Transverse colon (tissue), 4 donors: ENCODE measurements around the gene ITGB6. TPM values are rescaled to one million over a fixed set of nuclear protein-coding genes. Genes with fewer than 3 reads are reported as not detected.
A peak's percentile ranks its signal among the peaks of the same experiment; 100 is the strongest.

Source experiments
- DNase-seq: peaks from one replicate; pipeline ENCODE4 v3.0.0-alpha.2; 2019
- H3K27ac ChIP-seq, 4 donors: fragments of 200-600 bp; sonication (generic); 2 replicates each; pipeline ENCODE4 v1.5.1; 2016 to 2018; ENCODE audit warnings: inconsistent platforms in 4 of 4
- H3K27me3 ChIP-seq: fragments of 200-600 bp; sonication (generic); 2 replicates; pipeline ENCODE4 v1.5.1; 2017; ENCODE audit warnings: inconsistent platforms
- H3K36me3 ChIP-seq, 4 donors: fragments of 200-600 bp; sonication (generic); 2 replicates each; pipeline ENCODE4 v1.5.1; 2017 to 2019; ENCODE audit warnings: inconsistent platforms in 4 of 4
- H3K4me1 ChIP-seq, 4 donors: fragments of 200-600 bp; sonication (generic); 2 replicates each; pipeline ENCODE4 v1.5.1; 2017 to 2020; ENCODE audit warnings: inconsistent platforms in 4 of 4
- H3K4me3 ChIP-seq, 4 donors: fragments of 200-600 bp; sonication (generic); 1 replicate in 1 of 4; 2 replicates in 3 of 4; pipeline versions ENCODE4 v1.5.1 to v1.6.1; 2017 to 2019; ENCODE audit warnings: inconsistent platforms in 4 of 4
- H3K9me3 ChIP-seq, 2 donors: fragments of 200-600 bp; sonication (generic); 2 replicates each; pipeline ENCODE4 v1.5.1; 2017 to 2019; ENCODE audit warnings: inconsistent platforms in 2 of 2
- CTCF ChIP-seq, 5 experiments: fragments of 200-600 bp in 3 of 5; fragments of 450-650 bp in 2 of 5; sonication (generic) in 3 of 5; IDR thresholded peaks; 1 replicate in 2 of 5; 2 replicates in 3 of 5; pipeline ENCODE4 v1.5.1; 2016 to 2017; ENCODE audit warnings: antibody characterized with exemption in 5 of 5, inconsistent platforms in 3 of 5, mild to moderate bottlenecking in 2 of 5, moderate library complexity in 1 of 5
- EP300 ChIP-seq: sonication (generic); formaldehyde crosslinking; IDR thresholded peaks from one replicate; pipeline ENCODE4 v1.6.1; 2017; ENCODE audit warnings: antibody characterized with exemption, low read depth
- POLR2A ChIP-seq: fragments of 450-650 bp; IDR thresholded peaks from one replicate; pipeline ENCODE4 v1.6.1; 2016; ENCODE audit warnings: antibody characterized with exemption, mild to moderate bottlenecking, moderate library complexity
- POLR2AphosphoS5 ChIP-seq, 3 donors: sonication (generic); formaldehyde crosslinking; IDR thresholded peaks; one replicate each; pipeline ENCODE4 v1.6.1; 2016; ENCODE audit warnings: antibody characterized with exemption in 3 of 3
- WGBS, 2 donors: methylation state at CpG; one replicate each; pipeline ENCODE4 v1.1.5; 2018; ENCODE audit warnings: low coverage in 1 of 2; 5-methylcytosine and 5-hydroxymethylcytosine counted together
- in situ Hi-C, 4 donors: fragments of 200-750 bp; cut with MboI; loops; one replicate each; pipeline versions ENCODE4 v1.15.0 to v1.15.1; 2017; ENCODE audit warnings: low sequenced_read_pairs in 3 of 4, low pct_ligation_motif_present in 1 of 4, low pct_unique_long_range_greater_than_20kb in 1 of 4
- intact Hi-C: fragments of 100-400 bp; cut with DNase I; formaldehyde crosslinking; loops from one replicate; pipeline ENCODE4 v1.15.1; 2023; ENCODE audit warnings: low total_unique reads
- total RNA-seq, 4 donors: library from RNA; depleted of rRNA; stranded (reverse); fragments of >200 nt; gene quantifications; one replicate each; pipeline ENCODE4 v1.1.0, GENCODE V29; 2016

The ITGB6 gene
- total RNA-seq, 4 donors from 2014 or later: 7.6 to 28.8 (median 20.2) TPM

GRCh38 chr2:160242893-160243564 lies 43.0 kb upstream of the ITGB6 start:
- H3K36me3 ChIP-seq: no peaks in the 10 kb centered on the region
- WGBS, 2 donors: 84 to 88% methylated on average over 1 to 3 of the region's 3 CpGs
- TF ChIP-seq EP300 (no peak), CTCF (IDR thresholded peaks at IDR 0.05) (no peak)
- DNase-seq: no peak
- H3K27ac ChIP-seq: no peak overlapping the region
- no peaks in the 10 kb centered on the region for H3K9me3 ChIP-seq
- H3K27me3 ChIP-seq: no peaks in the 10 kb centered on the region
- intact Hi-C loops (no loop called here), in situ Hi-C loops (no loop called here)
- H3K4me1 ChIP-seq: peaks cover 0 to 15% (median 10%) of the 10 kb centered on the region in 4 donors
- H3K4me3 ChIP-seq: no peak overlapping the region

GRCh38 chr2:160241251-160242137 lies 41.4 kb upstream of the ITGB6 start:
- peak; percentile 65 for DNase-seq
- in situ Hi-C loops (no loop called here), intact Hi-C loops (no loop called here)
- Histone ChIP-seq H3K9me3 (no peaks in the 10 kb centered on the region), H3K4me3 (no peak overlapping the region), H3K4me1 (peaks cover 0 to 15% (median 10%) of the 10 kb centered on the region in 4 donors), H3K27ac (peak overlapping the region in 2 of 4 donors; percentile 22 to 32), H3K36me3 (no peaks in the 10 kb centered on the region), H3K27me3 (no peaks in the 10 kb centered on the region)
- TF ChIP-seq POLR2AphosphoS5 (IDR thresholded peaks at IDR 0.05): peak in 2 of 3 donors; percentile 29 to 64
- no peak for TF ChIP-seq POLR2A
- WGBS, 2 donors: 51 to 72% methylated on average over 3 to 4 of the region's 4 CpGs

- H3K4me3 ChIP-seq: no peak overlapping the region
- H3K27me3 ChIP-seq: no peaks in the 10 kb centered on the region
- in situ Hi-C loops: no loop called here
- no peak overlapping the region for H3K27ac ChIP-seq
- DNase-seq: no peak
- H3K4me1 ChIP-seq: peaks cover 0 to 15% (median 10%) of the 10 kb centered on the region in 4 donors
- intact Hi-C loops: no loop called here
- H3K36me3 ChIP-seq: no peaks in the 10 kb centered on the region
- H3K9me3 ChIP-seq: no peaks in the 10 kb centered on the region
- TF ChIP-seq EP300: no peak
- TF ChIP-seq CTCF (IDR thresholded peaks at IDR 0.05): no peak
- no peak for TF ChIP-seq POLR2AphosphoS5 (IDR thresholded peaks at IDR 0.05)
- TF ChIP-seq POLR2A: no peak
- WGBS, 2 donors: 84% methylated on average over 5 of the region's 5 CpGs; no CpG with 5 or more reads in 1 of the 2 donors
Measured at GRCh38 chr2:160239436-160239835, 39.4 kb upstream of the ITGB6 start.

- H3K9me3 ChIP-seq: no peaks in the 10 kb centered on the region
- intact Hi-C loops (no loop called here), in situ Hi-C loops (no loop called here)
- 74 to 87% methylated on average over 4 of the region's 4 CpGs for WGBS, 2 donors
- no peak for TF ChIP-seq CTCF (IDR thresholded peaks at IDR 0.05)
- TF ChIP-seq POLR2A: no peak
- DNase-seq: no peak
- no peak overlapping the region for H3K27ac ChIP-seq
- no peak overlapping the region for H3K4me3 ChIP-seq
- peaks cover 0 to 15% (median 10%) of the 10 kb centered on the region in 4 donors for H3K4me1 ChIP-seq
- no peaks in the 10 kb centered on the region for H3K36me3 ChIP-seq
- H3K27me3 ChIP-seq: no peaks in the 10 kb centered on the region
Measured at GRCh38 chr2:160238392-160238791, 38.3 kb upstream of the ITGB6 start.
